HepG2 (cell line): Measurements from ENCODE around the gene ESYT1. TPM values are rescaled to one million over a fixed set of nuclear protein-coding genes. Genes with fewer than 3 reads are reported as not detected.

ENCODE experiments used
- ARHGAP35 ChIP-seq: sonication (generic); formaldehyde crosslinking; IDR thresholded peaks from 2 replicates; pipeline ENCODE4 v1.9.0; 2022; ENCODE audit warnings: mild to moderate bottlenecking, inconsistent platforms, moderate library complexity, missing genetic modification reagents, borderline replicate concordance
- CC2D1A ChIP-seq: sonication (generic); formaldehyde crosslinking; IDR thresholded peaks from 2 replicates; pipeline ENCODE4 v1.8.1; 2023; ENCODE audit warnings: mild to moderate bottlenecking, missing genetic modification reagents
- ELF4 ChIP-seq: sonication (generic); formaldehyde crosslinking; IDR thresholded peaks from 2 replicates; pipeline ENCODE4 v1.5.0; 2020; ENCODE audit warnings: missing genetic modification reagents, mild to moderate bottlenecking, moderate library complexity, borderline replicate concordance
- FOXK2 ChIP-seq: fragments of 450-650 bp; IDR thresholded peaks from 2 replicates; pipeline ENCODE4 v1.6.1; 2016
- ISX ChIP-seq: sonication (generic); formaldehyde crosslinking; conservative IDR thresholded peaks from 2 replicates; pipeline ENCODE4 v1.5.0; 2020; ENCODE audit warnings: missing genetic modification reagents
- MED8 ChIP-seq: sonication (generic); formaldehyde crosslinking; IDR thresholded peaks from 2 replicates; pipeline ENCODE4 v1.8.1; 2023; ENCODE audit warnings: mild to moderate bottlenecking, missing genetic modification reagents; ENCODE audit not compliant: insufficient replicate concordance
- MIER3 ChIP-seq: IDR thresholded peaks from 2 replicates; pipeline ENCODE4 v1.6.1; 2016; ENCODE audit warnings: missing compliant biosample characterization, borderline replicate concordance
- NFE2L2 ChIP-seq: fragments of 150-350 bp; IDR thresholded peaks from 2 replicates; pipeline ENCODE4 v1.6.1; 2014; ENCODE audit warnings: low read length
- NFRKB ChIP-seq: fragments of 450-650 bp; IDR thresholded peaks from 2 replicates; pipeline ENCODE4 v1.6.1; 2017
- PCBP2 ChIP-seq: fragments of 200-400 bp; formaldehyde crosslinking; optimal IDR thresholded peaks from 2 replicates; pipeline ENCODE3; 2018; ENCODE audit warnings: low read length, low read depth; ENCODE audit not compliant: poor library complexity, severe bottlenecking
- RAD21 ChIP-seq: fragments of 450-650 bp; formaldehyde crosslinking; IDR thresholded peaks from 2 replicates; pipeline ENCODE4 v1.5.0; 2020; ENCODE audit warnings: mild to moderate bottlenecking
- RBM22 ChIP-seq: fragments of 200-400 bp; formaldehyde crosslinking; optimal IDR thresholded peaks from 2 replicates; pipeline ENCODE3; 2017; ENCODE audit warnings: mild to moderate bottlenecking, low read length, moderate library complexity
- REL ChIP-seq: sonication (generic); formaldehyde crosslinking; conservative IDR thresholded peaks from 2 replicates; pipeline ENCODE4 v1.8.0; 2022; ENCODE audit warnings: mild to moderate bottlenecking, missing genetic modification reagents, moderate library complexity
- RNF2 ChIP-seq: fragments of 450-650 bp; conservative IDR thresholded peaks from 2 replicates; pipeline ENCODE4 v1.6.1; 2016; ENCODE audit warnings: low read depth
- SMARCC2 ChIP-seq: fragments of 450-650 bp; IDR thresholded peaks from 2 replicates; pipeline ENCODE4 v1.6.1; 2017; ENCODE audit warnings: antibody characterized with exemption, mild to moderate bottlenecking
- SOX13 ChIP-seq, 3 experiments: fragments of 450-650 bp in 1 of 3; sonication (generic) in 1 of 3; formaldehyde crosslinking in 1 of 3; IDR thresholded peaks in 2 of 3; conservative IDR thresholded peaks in 1 of 3; 2 replicates each; pipeline versions ENCODE4 v1.5.0 to v1.6.1; 2016 to 2020; ENCODE audit warnings: antibody characterized with exemption in 1 of 3, mild to moderate bottlenecking in 1 of 3, missing compliant biosample characterization in 1 of 3, missing genetic modification reagents in 1 of 3, moderate library complexity in 1 of 3
- SP5 ChIP-seq: IDR thresholded peaks from 2 replicates; pipeline ENCODE4 v1.6.1; 2016; ENCODE audit warnings: low read depth, borderline replicate concordance
- XBP1 ChIP-seq: sonication (generic); formaldehyde crosslinking; IDR thresholded peaks from 2 replicates; pipeline ENCODE4 v1.5.0; 2020; ENCODE audit warnings: missing genetic modification reagents
- ZBTB2 ChIP-seq: sonication (generic); formaldehyde crosslinking; IDR thresholded peaks from 2 replicates; pipeline ENCODE4 v1.8.0; 2022; ENCODE audit warnings: low read depth, missing genetic modification reagents
- ZMAT3 ChIP-seq: sonication (generic); formaldehyde crosslinking; conservative IDR thresholded peaks from 2 replicates; pipeline ENCODE4 v1.7.0; 2021; ENCODE audit warnings: missing genetic modification reagents
- ZNF207 ChIP-seq: fragments of 450-650 bp; IDR thresholded peaks from 2 replicates; pipeline ENCODE4 v1.6.1; 2016; ENCODE audit warnings: antibody characterized with exemption, borderline replicate concordance
- ZNF282 ChIP-seq: fragments of 450-650 bp; IDR thresholded peaks from 2 replicates; pipeline ENCODE4 v1.6.1; 2018; ENCODE audit not compliant: partially characterized antibody
- ZNF331 ChIP-seq: sonication (generic); formaldehyde crosslinking; IDR thresholded peaks from 2 replicates; pipeline ENCODE4 v1.4.0; 2020; ENCODE audit warnings: missing genetic modification reagents
- ZNF383 ChIP-seq: sonication (generic); formaldehyde crosslinking; IDR thresholded peaks from 2 replicates; pipeline ENCODE4 v1.4.0; 2020; ENCODE audit warnings: missing genetic modification reagents, mild to moderate bottlenecking, borderline replicate concordance
- ZNF710 ChIP-seq: sonication (generic); formaldehyde crosslinking; IDR thresholded peaks from 2 replicates; pipeline ENCODE4 v1.5.0; 2020; ENCODE audit warnings: mild to moderate bottlenecking, missing genetic modification reagents, borderline replicate concordance
- ZSCAN31 ChIP-seq: sonication (generic); formaldehyde crosslinking; IDR thresholded peaks from 2 replicates; pipeline ENCODE4 v1.5.0; 2020; ENCODE audit warnings: low read depth, mild to moderate bottlenecking, missing genetic modification reagents
- polyA plus RNA-seq, 8 experiments: library from polyadenylated mRNA; depleted of rRNA in 3 of 8; stranded (reverse) in 7 of 8; unstranded in 1 of 8; fragments of >200 nt; fragmentation: Illumina TruSeq in 4 of 8; extraction: Trizol in 4 of 8; gene quantifications; 2 replicates each; pipeline versions ENCODE4 v1.2.1 to v1.2.3, GENCODE V29; 2011 to 2016; ENCODE audit warnings: low read depth in 4 of 8, missing spikeins in 1 of 8, mixed read lengths in 1 of 8; ENCODE audit not compliant: insufficient read depth in 1 of 8
- total RNA-seq, 5 experiments: library from RNA; depleted of rRNA; stranded (reverse); fragments of >200 nt; fragmentation: Illumina TruSeq; extraction: Trizol; gene quantifications; 2 replicates each; pipeline ENCODE4 v1.2.3, GENCODE V29; 2016; ENCODE audit warnings: low read depth in 1 of 5

The ESYT1 gene
- total and polyA plus RNA-seq, 2 of the 13 experiments (the other 11 are each of a cell fraction or from before 2014, with no cell fraction given) = 66.9 to 71.0 TPM

GRCh38 chr12:56189099-56189917, 61.2 kb downstream of the ESYT1 start, which contains the start of gene SMARCC2 (continued):
- TF ChIP-seq RNF2 = no peak
- no peak for TF ChIP-seq XBP1 (CRISPR knock-in tag)
- TF ChIP-seq ISX = no peak
- no peak for TF ChIP-seq PCBP2
- no peak for TF ChIP-seq MED8 (CRISPR knock-in tag)
- TF ChIP-seq ZSCAN31 (CRISPR knock-in tag) = peak; percentile 19; the same call in 1 of the 2 replicates
- no peak for TF ChIP-seq CC2D1A (CRISPR knock-in tag)
- no peak for TF ChIP-seq SOX13 (IDR thresholded peaks at IDR 0.05)
- TF ChIP-seq SOX13 (CRISPR knock-in tag; conservative IDR thresholded peaks at IDR 0.05 in 1 of 2, IDR thresholded peaks at IDR 0.05 in 1 of 2) = 0 out of 4 replicates have a peak, but pooled peaks of 1 of the 2 experiments have one; percentile 8
- TF ChIP-seq FOXK2 = no peak
- TF ChIP-seq RBM22 = no peak
- no peak for TF ChIP-seq NFRKB
- TF ChIP-seq ZNF710 = 0 out of 2 replicates have a peak, but pooled peaks have one; percentile 47
- peak; percentile 20; the same call in 1 of the 2 replicates for TF ChIP-seq ZNF331 (CRISPR knock-in tag)
- TF ChIP-seq ZMAT3 (CRISPR knock-in tag) = 0 out of 2 replicates have a peak, but pooled peaks have one; percentile 21
- no peak for TF ChIP-seq REL (CRISPR knock-in tag)
- no peak for TF ChIP-seq ZNF282
- no peak for TF ChIP-seq ELF4 (CRISPR knock-in tag)
- no peak for TF ChIP-seq ZNF383 (CRISPR knock-in tag)
- peak; percentile 11; the same call in 1 of the 2 replicates for TF ChIP-seq MIER3 (CRISPR knock-in tag)
- 0 out of 2 replicates have a peak, but pooled peaks have one; percentile 18 for TF ChIP-seq SP5
- TF ChIP-seq RAD21 (CRISPR knock-in tag) = peak; percentile 62
- no peak for TF ChIP-seq ZNF207
- no peak for TF ChIP-seq NFE2L2
- TF ChIP-seq ZBTB2 (CRISPR knock-in tag) = peak; percentile 72
- no peak for TF ChIP-seq SMARCC2
- no peak for TF ChIP-seq ARHGAP35
